ENCODE measurements around the gene AZU1. TPM values are rescaled to one million over a fixed set of nuclear protein-coding genes. Genes with fewer than 3 reads are reported as not detected.

The AZU1 gene
- total RNA-seq, 1 donor: not detected

DNA sequence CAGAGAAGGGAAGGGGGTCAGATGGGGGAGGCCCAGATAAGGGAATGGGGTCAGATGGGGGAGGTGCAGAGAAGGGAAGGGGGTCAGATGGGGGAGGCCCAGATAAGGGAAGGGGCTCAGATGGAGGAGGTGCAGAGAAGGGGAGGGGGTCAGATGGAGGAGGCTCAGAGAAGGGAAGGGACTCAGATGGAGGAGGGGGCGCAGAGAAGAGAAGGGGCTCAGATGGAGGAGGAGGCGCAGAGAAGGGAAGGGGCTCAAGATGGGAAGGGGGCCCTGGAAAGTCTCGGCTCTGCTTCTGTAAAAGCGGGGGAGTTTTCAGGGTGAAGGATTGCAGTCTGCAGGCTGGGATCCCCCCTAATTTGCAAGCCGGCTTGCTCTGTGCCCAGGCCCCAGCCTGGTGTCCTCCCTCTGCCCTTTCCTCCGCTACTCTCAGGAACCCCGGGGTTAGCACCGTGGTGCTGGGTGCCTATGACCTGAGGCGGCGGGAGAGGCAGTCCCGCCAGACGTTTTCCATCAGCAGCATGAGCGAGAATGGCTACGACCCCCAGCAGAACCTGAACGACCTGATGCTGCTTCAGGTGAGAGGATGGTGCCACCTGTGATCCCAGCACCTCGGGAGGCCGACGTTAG is 1.6 kb downstream of the AZU1 start:
- H4K20me1 ChIP-seq (ENCODE audit: insufficient read depth, low read length): no peaks in the 10 kb centered on the region
- no peaks in the 10 kb centered on the region for H3K79me2 ChIP-seq (ENCODE audit: insufficient read depth, low read length)
- no peak overlapping the region for H3K4me2 ChIP-seq (ENCODE audit: insufficient read depth, low read length)
- H2AFZ ChIP-seq (ENCODE audit: low read length): no peak overlapping the region
- DNase-seq (ENCODE audit: insufficient read length, low spot score, missing footprints): no peak
- TF ChIP-seq, protein P1, sequence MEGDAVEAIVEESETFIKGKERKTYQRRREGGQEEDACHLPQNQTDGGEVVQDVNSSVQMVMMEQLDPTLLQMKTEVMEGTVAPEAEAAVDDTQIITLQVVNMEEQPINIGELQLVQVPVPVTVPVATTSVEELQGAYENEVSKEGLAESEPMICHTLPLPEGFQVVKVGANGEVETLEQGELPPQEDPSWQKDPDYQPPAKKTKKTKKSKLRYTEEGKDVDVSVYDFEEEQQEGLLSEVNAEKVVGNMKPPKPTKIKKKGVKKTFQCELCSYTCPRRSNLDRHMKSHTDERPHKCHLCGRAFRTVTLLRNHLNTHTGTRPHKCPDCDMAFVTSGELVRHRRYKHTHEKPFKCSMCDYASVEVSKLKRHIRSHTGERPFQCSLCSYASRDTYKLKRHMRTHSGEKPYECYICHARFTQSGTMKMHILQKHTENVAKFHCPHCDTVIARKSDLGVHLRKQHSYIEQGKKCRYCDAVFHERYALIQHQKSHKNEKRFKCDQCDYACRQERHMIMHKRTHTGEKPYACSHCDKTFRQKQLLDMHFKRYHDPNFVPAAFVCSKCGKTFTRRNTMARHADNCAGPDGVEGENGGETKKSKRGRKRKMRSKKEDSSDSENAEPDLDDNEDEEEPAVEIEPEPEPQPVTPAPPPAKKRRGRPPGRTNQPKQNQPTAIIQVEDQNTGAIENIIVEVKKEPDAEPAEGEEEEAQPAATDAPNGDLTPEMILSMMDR (IDR thresholded peaks at IDR 0.05; ENCODE audit: extremely low read depth, low read depth, low read length): no peak
- no peak overlapping the region for H3K27ac ChIP-seq (ENCODE audit: low read depth, low read length)
- H3K4me3 ChIP-seq (ENCODE audit: insufficient read depth, low read length): no peak overlapping the region
- H3K4me1 ChIP-seq (ENCODE audit: insufficient read depth, low read length): no peaks in the 10 kb centered on the region
- H3K36me3 ChIP-seq (ENCODE audit: insufficient read depth, low read length): no peaks in the 10 kb centered on the region
- no peaks in the 10 kb centered on the region for H3K9me3 ChIP-seq (ENCODE audit: low read depth, low read length)
- no peaks in the 10 kb centered on the region for H3K27me3 ChIP-seq (ENCODE audit: insufficient read depth, low read length)

DNA sequence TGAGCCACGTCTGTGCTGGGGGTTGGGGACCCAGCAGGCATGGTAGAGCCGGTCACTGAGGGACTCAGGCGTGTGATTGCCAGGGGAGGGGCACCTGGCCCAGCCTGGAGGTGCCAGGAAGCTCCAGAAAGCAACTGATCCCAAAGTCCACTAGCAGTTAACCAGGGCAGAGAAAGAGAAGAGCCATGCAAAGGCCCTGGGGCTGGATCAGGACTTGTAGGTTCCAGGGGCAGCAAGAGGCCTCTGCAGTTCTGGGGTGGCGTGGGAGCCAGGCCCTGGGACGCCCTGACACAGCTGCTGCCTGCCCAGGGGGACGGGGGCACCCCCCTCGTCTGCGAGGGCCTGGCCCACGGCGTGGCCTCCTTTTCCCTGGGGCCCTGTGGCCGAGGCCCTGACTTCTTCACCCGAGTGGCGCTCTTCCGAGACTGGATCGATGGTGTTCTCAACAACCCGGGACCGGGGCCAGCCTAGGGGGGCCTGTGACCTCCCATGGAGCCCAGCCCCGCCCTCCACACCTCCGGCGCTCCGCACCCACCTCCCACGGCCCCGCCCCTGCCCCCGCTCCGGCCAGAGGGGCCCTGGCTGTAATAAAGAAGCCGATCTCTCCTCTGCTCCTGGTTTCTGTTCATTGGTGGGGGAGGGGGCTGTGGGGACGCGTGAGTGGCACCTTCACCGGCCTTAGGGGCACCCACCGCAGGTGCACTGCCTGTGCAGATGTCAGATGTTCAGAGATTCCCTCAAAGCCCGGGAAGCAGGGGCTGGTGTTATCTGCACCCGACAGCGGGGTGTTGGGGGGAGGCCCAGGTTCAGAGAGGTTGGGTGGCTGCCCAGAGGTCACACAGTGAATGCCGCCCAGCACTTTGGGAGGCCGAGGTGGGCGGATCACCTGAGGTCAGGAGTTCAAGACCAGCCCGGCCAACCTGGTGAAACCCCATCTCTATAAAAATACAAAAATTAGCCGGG is 4.1 kb downstream of the AZU1 start:
- no peak overlapping the region for H3K4me2 ChIP-seq (ENCODE audit: insufficient read depth, low read length)
- no peaks in the 10 kb centered on the region for H3K9me3 ChIP-seq (ENCODE audit: low read depth, low read length)
- TF ChIP-seq, protein P1 (IDR thresholded peaks at IDR 0.05; ENCODE audit: extremely low read depth, low read depth, low read length): no peak
- H3K36me3 ChIP-seq (ENCODE audit: insufficient read depth, low read length): no peaks in the 10 kb centered on the region
- no peak overlapping the region for H3K27ac ChIP-seq (ENCODE audit: low read depth, low read length)
- no peaks in the 10 kb centered on the region for H3K79me2 ChIP-seq (ENCODE audit: insufficient read depth, low read length)
- no peaks in the 10 kb centered on the region for H3K4me1 ChIP-seq (ENCODE audit: insufficient read depth, low read length)
- H4K20me1 ChIP-seq (ENCODE audit: insufficient read depth, low read length): no peaks in the 10 kb centered on the region
- no peak for DNase-seq (ENCODE audit: insufficient read length, low spot score, missing footprints)
- H2AFZ ChIP-seq (ENCODE audit: low read length): no peak overlapping the region
- H3K4me3 ChIP-seq (ENCODE audit: insufficient read depth, low read length): no peak overlapping the region
- peaks cover 2% of the 10 kb centered on the region for H3K27me3 ChIP-seq (ENCODE audit: insufficient read depth, low read length)

DNA sequence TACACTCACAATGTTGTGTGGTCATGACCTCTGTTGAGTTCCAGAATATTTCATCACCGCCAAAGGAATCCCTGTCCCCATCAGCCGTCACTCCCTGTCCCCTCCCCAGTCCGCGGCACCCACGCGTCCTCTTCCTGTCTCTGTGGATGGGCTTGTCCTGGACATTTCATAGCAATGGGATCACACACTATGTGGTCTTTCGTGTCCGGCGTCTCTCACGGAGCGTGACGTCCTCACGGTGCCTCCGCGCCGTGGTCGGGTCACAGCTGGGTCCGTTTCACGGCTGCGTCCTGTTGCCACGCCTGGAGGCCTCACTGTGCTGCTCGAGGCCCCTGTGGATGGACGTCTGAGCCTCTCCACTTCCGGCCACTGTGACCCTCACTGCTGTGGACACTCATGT is 6.6 kb downstream of the AZU1 start:
- Histone ChIP-seq H3K4me3 (ENCODE audit: insufficient read depth, low read length) (no peak overlapping the region), H3K36me3 (ENCODE audit: insufficient read depth, low read length) (no peaks in the 10 kb centered on the region), H2AFZ (ENCODE audit: low read length) (no peak overlapping the region), H3K4me2 (ENCODE audit: insufficient read depth, low read length) (no peak overlapping the region), H3K27ac (ENCODE audit: low read depth, low read length) (no peak overlapping the region), H3K4me1 (ENCODE audit: insufficient read depth, low read length) (no peaks in the 10 kb centered on the region), H3K27me3 (ENCODE audit: insufficient read depth, low read length) (peaks cover 2% of the 10 kb centered on the region), H3K79me2 (ENCODE audit: insufficient read depth, low read length) (no peaks in the 10 kb centered on the region), H3K9me3 (ENCODE audit: low read depth, low read length) (no peaks in the 10 kb centered on the region), H4K20me1 (ENCODE audit: insufficient read depth, low read length) (no peaks in the 10 kb centered on the region)
- no peak for DNase-seq (ENCODE audit: insufficient read length, low spot score, missing footprints)
- TF ChIP-seq, protein P1 (IDR thresholded peaks at IDR 0.05; ENCODE audit: extremely low read depth, low read depth, low read length): no peak

DNA sequence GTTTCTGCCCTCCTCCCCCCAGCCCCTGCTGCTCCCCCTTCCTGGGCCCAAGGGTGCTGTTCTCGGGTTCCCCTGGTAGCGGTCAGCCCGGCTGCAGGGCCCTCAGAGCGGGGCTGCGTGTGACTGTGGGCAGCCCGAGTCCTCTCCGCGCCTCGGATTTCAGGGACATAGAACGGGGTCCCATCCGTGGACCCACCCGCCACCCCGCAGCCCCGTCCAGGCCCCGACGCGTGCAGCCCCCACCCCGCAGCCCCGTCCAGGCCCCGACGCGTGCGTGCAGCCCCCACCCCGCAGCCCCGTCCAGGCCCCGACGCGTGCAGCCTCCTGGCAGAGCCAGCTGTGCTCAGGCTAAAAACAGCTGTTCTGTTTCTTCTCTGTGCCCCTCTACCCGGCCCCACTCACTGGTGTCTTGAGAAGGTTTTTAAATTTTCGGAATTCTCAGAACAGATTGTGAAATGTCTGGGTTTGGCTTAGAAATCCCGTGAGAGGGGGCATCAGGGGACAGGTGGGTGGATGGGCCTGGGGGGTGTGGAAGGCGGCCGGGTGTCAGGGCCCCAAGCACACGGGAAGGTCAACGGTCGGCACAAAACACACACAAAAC is 7.7 kb downstream of the AZU1 start:
- TF ChIP-seq, protein P1 (IDR thresholded peaks at IDR 0.05; ENCODE audit: extremely low read depth, low read depth, low read length): no peak
- Histone ChIP-seq H3K27ac (ENCODE audit: low read depth, low read length) (no peak overlapping the region), H3K4me1 (ENCODE audit: insufficient read depth, low read length) (no peaks in the 10 kb centered on the region), H3K4me2 (ENCODE audit: insufficient read depth, low read length) (no peak overlapping the region), H4K20me1 (ENCODE audit: insufficient read depth, low read length) (no peaks in the 10 kb centered on the region), H3K36me3 (ENCODE audit: insufficient read depth, low read length) (no peaks in the 10 kb centered on the region), H3K79me2 (ENCODE audit: insufficient read depth, low read length) (no peaks in the 10 kb centered on the region), H3K27me3 (ENCODE audit: insufficient read depth, low read length) (peaks cover 2% of the 10 kb centered on the region), H2AFZ (ENCODE audit: low read length) (no peak overlapping the region), H3K4me3 (ENCODE audit: insufficient read depth, low read length) (no peak overlapping the region), H3K9me3 (ENCODE audit: low read depth, low read length) (no peaks in the 10 kb centered on the region)
- peak; percentile 80 for DNase-seq (ENCODE audit: insufficient read length, low spot score, missing footprints)
